Peyer's patch (tissue), 4 donors: ENCODE measurements around the gene RING1. TPM values are rescaled to one million over a fixed set of nuclear protein-coding genes. Genes with fewer than 3 reads are reported as not detected.

Source experiments
- DNase-seq, 3 donors: peaks; one replicate each; pipeline ENCODE4 v3.0.0-alpha.2; 2017 to 2019
- H3K27ac ChIP-seq, 4 donors: fragments of 200-600 bp; sonication (generic); one replicate each; pipeline ENCODE4 v1.5.1; 2016 to 2019
- H3K27me3 ChIP-seq, 2 donors: fragments of 200-600 bp; sonication (generic); one replicate each; pipeline ENCODE4 v1.5.1; 2019
- H3K36me3 ChIP-seq, 3 donors: fragments of 200-600 bp; sonication (generic); one replicate each; pipeline ENCODE4 v1.5.1; 2016 to 2019
- H3K4me1 ChIP-seq, 4 donors: fragments of 200-600 bp; sonication (generic); one replicate each; pipeline ENCODE4 v1.5.1; 2016 to 2019
- H3K4me3 ChIP-seq, 4 donors: fragments of 200-600 bp; sonication (generic); 1 replicate in 3 of 4; 2 replicates in 1 of 4; pipeline ENCODE4 v1.5.1; 2016 to 2019; ENCODE audit warnings: mild to moderate bottlenecking in 1 of 4
- H3K9me3 ChIP-seq, 4 donors: fragments of 200-600 bp; sonication (generic); one replicate each; pipeline ENCODE4 v1.5.1; 2016 to 2019; ENCODE audit warnings: mild to moderate bottlenecking in 1 of 4
- POLR2A ChIP-seq, 2 donors: fragments of 450-650 bp; IDR thresholded peaks; one replicate each; pipeline ENCODE4 v1.5.1; 2017; ENCODE audit warnings: antibody characterized with exemption in 2 of 2, mild to moderate bottlenecking in 2 of 2, moderate library complexity in 2 of 2
- total RNA-seq, 4 donors: library from RNA; depleted of rRNA; stranded (reverse); fragments of >200 nt; gene quantifications; one replicate each; pipeline ENCODE4 v1.1.0, GENCODE V29; 2016
- TF ChIP-seq, protein P1 (sequence below), 6 experiments: fragments of 450-650 bp in 4 of 6; fragments of 200-600 bp in 2 of 6; sonication (generic) in 1 of 6; IDR thresholded peaks; one replicate each; pipeline ENCODE4 v1.5.1; 2017 to 2019; ENCODE audit warnings: antibody characterized with exemption in 6 of 6, mild to moderate bottlenecking in 3 of 6, moderate library complexity in 1 of 6

RING1 gene
- total RNA-seq, 4 donors from 2014 or later = 18.2 to 38.0 (median 20.7) TPM

DNA sequence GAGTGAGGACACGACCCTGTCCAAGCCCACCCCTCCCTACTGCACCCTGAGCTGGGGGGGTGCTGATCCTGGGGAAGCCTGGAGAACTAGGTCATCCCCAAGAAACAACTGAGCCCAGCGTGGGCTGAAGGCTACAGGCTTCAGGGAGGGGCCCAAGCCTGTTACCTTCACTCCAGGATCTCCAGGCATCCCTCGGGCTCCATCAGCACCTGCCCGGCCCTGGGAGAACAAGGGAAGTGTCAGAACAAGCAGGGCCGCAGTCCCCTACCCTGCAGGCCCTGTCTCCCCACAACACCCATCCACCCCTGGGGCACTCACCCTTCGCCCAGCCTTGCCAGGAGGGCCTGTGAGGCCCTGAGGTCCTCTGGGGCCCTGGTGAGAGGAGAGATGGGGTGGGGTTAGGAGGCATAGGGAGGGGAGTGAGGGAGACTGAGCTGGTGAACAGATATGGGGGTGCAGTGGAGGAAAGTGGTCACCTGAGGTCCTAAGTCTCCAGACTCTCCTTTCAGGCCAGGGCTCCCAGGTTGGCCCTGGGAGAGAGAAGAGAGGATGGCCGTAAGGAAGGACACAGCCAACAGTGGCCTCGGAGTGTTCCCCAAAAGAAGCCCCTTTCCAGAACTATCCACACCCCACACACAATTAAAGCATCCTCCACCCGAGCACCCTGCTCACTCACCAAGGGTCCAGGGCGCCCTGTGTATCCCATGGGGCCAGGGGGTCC is 29.4 kb upstream of the RING1 start:
- H3K27me3 ChIP-seq = no peaks in the 10 kb centered on the region
- H3K27ac ChIP-seq = no peak overlapping the region
- H3K4me1 ChIP-seq = peaks cover 0 to 3% (median 0%) of the 10 kb centered on the region in 4 donors
- DNase-seq = no peak
- TF ChIP-seq, protein P1, sequence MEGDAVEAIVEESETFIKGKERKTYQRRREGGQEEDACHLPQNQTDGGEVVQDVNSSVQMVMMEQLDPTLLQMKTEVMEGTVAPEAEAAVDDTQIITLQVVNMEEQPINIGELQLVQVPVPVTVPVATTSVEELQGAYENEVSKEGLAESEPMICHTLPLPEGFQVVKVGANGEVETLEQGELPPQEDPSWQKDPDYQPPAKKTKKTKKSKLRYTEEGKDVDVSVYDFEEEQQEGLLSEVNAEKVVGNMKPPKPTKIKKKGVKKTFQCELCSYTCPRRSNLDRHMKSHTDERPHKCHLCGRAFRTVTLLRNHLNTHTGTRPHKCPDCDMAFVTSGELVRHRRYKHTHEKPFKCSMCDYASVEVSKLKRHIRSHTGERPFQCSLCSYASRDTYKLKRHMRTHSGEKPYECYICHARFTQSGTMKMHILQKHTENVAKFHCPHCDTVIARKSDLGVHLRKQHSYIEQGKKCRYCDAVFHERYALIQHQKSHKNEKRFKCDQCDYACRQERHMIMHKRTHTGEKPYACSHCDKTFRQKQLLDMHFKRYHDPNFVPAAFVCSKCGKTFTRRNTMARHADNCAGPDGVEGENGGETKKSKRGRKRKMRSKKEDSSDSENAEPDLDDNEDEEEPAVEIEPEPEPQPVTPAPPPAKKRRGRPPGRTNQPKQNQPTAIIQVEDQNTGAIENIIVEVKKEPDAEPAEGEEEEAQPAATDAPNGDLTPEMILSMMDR (IDR thresholded peaks at IDR 0.05) = no peak
- no peak for TF ChIP-seq POLR2A (IDR thresholded peaks at IDR 0.05)
- no peaks in the 10 kb centered on the region for H3K36me3 ChIP-seq
- H3K4me3 ChIP-seq = no peak overlapping the region
- no peaks in the 10 kb centered on the region for H3K9me3 ChIP-seq

DNA sequence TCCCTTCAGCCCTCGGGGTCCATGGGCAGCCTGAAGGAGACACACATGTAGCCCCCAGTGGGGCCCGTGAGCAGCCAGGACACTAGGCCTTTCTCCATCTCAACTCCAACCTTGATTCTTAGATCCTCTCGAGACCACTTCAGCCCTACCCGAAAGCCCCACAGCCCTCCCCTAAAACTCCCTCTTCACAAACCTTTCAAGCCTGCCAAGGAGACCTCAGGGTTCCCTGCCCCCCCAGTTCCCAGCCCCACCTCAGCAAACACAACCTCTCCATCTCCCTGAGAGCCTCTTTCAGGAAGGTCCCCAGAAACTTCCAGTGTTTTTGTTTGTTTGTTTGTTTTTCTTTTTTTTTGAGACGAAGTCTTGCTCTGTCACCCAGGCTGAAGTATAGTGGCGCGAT is 27.2 kb upstream of the RING1 start:
- H3K9me3 ChIP-seq = no peaks in the 10 kb centered on the region
- no peak for DNase-seq
- H3K27me3 ChIP-seq = no peaks in the 10 kb centered on the region
- TF ChIP-seq POLR2A (IDR thresholded peaks at IDR 0.05) = no peak
- TF ChIP-seq, protein P1 (IDR thresholded peaks at IDR 0.05) = no peak
- H3K4me1 ChIP-seq = peaks cover 0 to 3% (median 0%) of the 10 kb centered on the region in 4 donors
- H3K4me3 ChIP-seq = no peak overlapping the region
- no peak overlapping the region for H3K27ac ChIP-seq
- H3K36me3 ChIP-seq = no peaks in the 10 kb centered on the region

DNA sequence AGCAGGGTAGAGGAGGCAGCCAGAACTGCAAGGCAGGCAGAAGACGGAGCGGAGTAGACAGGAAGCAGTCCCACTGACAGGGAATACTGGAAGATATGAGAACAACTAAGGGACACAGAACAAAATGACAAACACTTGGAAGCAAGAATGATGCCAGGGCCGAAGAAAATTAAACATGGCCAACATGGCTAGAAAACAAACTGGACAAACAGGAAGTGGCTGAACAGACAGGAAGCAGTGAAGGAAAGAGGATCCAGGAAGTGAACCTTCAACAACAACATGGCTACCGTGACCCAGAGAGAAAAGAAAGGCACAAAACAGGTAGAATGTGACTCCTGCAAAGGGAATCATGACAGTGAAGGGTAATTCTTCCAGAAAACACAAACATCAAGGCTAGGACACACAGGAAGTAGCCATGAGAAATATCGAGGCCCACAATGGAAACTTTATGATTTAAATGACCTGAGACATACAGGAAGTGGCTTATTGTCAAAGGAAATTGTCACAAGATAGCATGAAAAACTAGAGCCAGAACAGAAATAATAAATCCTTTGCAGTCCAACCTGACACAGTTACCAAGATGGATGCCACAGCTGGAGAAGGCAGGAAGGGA is 25.1 kb upstream of the RING1 start:
- H3K9me3 ChIP-seq = no peaks in the 10 kb centered on the region
- DNase-seq = no peak
- no peak overlapping the region for H3K4me3 ChIP-seq
- no peak overlapping the region for H3K27ac ChIP-seq
- H3K4me1 ChIP-seq = peaks cover 0 to 3% (median 0%) of the 10 kb centered on the region in 4 donors
- no peaks in the 10 kb centered on the region for H3K36me3 ChIP-seq
- no peaks in the 10 kb centered on the region for H3K27me3 ChIP-seq
- no peak for TF ChIP-seq POLR2A (IDR thresholded peaks at IDR 0.05)
- TF ChIP-seq, protein P1 (IDR thresholded peaks at IDR 0.05) = no peak

DNA sequence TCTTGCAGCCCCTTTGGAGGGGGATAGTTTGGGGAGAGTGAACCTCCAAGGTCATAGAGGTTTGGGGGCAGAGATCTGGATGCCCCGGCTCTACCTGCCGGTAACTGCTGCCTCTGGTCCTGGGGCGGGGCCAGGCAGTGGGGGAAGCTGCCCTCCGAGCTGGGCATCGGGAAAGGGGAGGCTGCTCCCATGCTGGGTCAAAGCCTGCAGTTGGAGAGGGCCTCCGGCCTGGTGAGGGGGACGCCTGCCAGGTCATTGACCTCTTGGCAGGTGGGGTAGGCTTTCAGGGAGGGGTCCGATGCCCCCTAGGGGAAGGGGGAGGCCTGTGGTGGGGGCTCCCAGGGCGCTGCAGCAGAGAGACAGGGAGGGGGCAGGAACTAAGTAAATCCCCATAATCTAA is 23.1 kb upstream of the RING1 start:
- Histone ChIP-seq H3K36me3 (no peaks in the 10 kb centered on the region), H3K27me3 (no peaks in the 10 kb centered on the region), H3K4me3 (no peak overlapping the region), H3K4me1 (peaks cover 0 to 3% (median 0%) of the 10 kb centered on the region in 4 donors), H3K9me3 (no peaks in the 10 kb centered on the region), H3K27ac (no peak overlapping the region)
- TF ChIP-seq POLR2A (IDR thresholded peaks at IDR 0.05) = no peak
- TF ChIP-seq, protein P1 (IDR thresholded peaks at IDR 0.05) = no peak
- no peak for DNase-seq

DNA sequence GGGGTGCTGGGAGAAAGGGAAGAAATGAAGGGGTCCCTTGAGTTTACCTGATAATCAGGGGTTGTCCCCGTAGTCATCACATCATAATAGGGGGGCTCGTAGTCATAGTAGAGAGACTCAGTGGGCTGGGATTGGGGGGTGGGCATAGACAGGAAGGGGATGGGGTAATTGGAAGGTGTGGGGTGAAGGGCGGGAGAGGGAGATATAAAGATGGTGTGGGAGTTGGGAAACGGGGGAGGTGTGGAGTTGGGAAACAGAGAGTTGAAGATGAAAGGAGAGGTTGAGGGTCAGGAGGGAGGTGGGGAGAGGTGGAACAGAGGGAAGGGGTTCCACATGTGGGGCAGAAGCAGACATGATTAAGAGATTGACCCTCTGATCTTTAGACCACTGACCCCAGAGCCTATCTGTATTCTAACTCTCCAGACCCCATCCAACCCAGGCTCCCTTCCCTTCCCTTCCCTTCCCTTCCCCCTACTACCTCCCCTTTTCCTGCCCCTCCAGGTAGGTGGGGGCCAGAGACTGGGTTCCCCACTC is 22.6 kb upstream of the RING1 start:
- Histone ChIP-seq H3K9me3 (no peaks in the 10 kb centered on the region), H3K27ac (no peak overlapping the region), H3K4me3 (no peak overlapping the region), H3K36me3 (no peaks in the 10 kb centered on the region), H3K4me1 (peaks cover 0 to 3% (median 0%) of the 10 kb centered on the region in 4 donors), H3K27me3 (no peaks in the 10 kb centered on the region)
- TF ChIP-seq, protein P1 (IDR thresholded peaks at IDR 0.05) = no peak
- no peak for TF ChIP-seq POLR2A (IDR thresholded peaks at IDR 0.05)
- no peak for DNase-seq
